H1 (cell line): ENCODE results near the gene NFKBIL1. TPM values are rescaled to one million over a fixed set of nuclear protein-coding genes. Genes with fewer than 3 reads are reported as not detected.

Source experiments
- CTCF ChIA-PET: fragments of 300-600 bp; sonication (Branson Sonifier 250); formaldehyde crosslinking; loops from one replicate; lab custom pipeline; 2021; ENCODE audit not compliant: partially characterized antibody; lab: Charles Lee
- POLR2A ChIA-PET: fragments of 300-600 bp; sonication (Branson Sonifier 250); formaldehyde crosslinking; loops from one replicate; lab custom pipeline; 2021; ENCODE audit warnings: inconsistent platforms; ENCODE audit not compliant: partially characterized antibody; lab: Charles Lee
- DNase-seq, 2 experiments: peaks; one replicate each; pipeline versions ENCODE4 v3.0.0 to v3.0.0-alpha.2; 2010 to 2022; ENCODE audit warnings: low spot score in 2 of 2, low read depth in 1 of 2, mixed read lengths in 1 of 2
- FAIRE-seq: peaks from 2 replicates; lab custom pipeline; 2011; peaks lifted over from hg19 to GRCh38; lab: Jason Lieb, UNC
- H2AFZ ChIP-seq: 2 replicates; pipeline ENCODE4 v1.8.1; 2012; ENCODE audit warnings: low read length, inconsistent platforms
- H2AK5ac ChIP-seq: 2 replicates; pipeline ENCODE4 v1.6.1; 2013; ENCODE audit warnings: low read depth, low read length
- H2BK120ac ChIP-seq: replicated peaks from 2 replicates; pipeline ENCODE3; 2013; ENCODE audit warnings: low read depth, low read length, inconsistent platforms
- H2BK12ac ChIP-seq: 2 replicates; pipeline ENCODE4 v1.6.1; 2013; ENCODE audit warnings: low read depth, low read length
- H2BK15ac ChIP-seq: 2 replicates; pipeline ENCODE4 v1.6.1; 2013; ENCODE audit warnings: low read length
- H2BK20ac ChIP-seq: 2 replicates; pipeline ENCODE4 v1.6.1; 2013; ENCODE audit warnings: low read length
- H2BK5ac ChIP-seq: 2 replicates; pipeline ENCODE4 v1.6.1; 2013; ENCODE audit warnings: low read depth, low read length
- H3K14ac ChIP-seq: 2 replicates; pipeline ENCODE4 v1.6.1; 2013; ENCODE audit warnings: inconsistent platforms; ENCODE audit not compliant: insufficient read length
- H3K18ac ChIP-seq: 2 replicates; pipeline ENCODE4 v1.6.1; 2013; ENCODE audit warnings: low read length; ENCODE audit errors: extremely low read depth
- H3K23ac ChIP-seq: 2 replicates; pipeline ENCODE4 v1.6.1; 2013; ENCODE audit warnings: inconsistent platforms; ENCODE audit not compliant: insufficient read length
- H3K23me2 ChIP-seq: 2 replicates; pipeline ENCODE4 v1.6.1; 2013; ENCODE audit warnings: low read depth, low read length
- H3K27ac ChIP-seq: 2 replicates; pipeline ENCODE4 v1.6.1; 2011; ENCODE audit warnings: low read depth, low read length, inconsistent platforms
- H3K27me3 ChIP-seq, 4 experiments: replicated peaks in 1 of 4; 1 replicate in 1 of 4; 2 replicates in 3 of 4; pipeline versions ENCODE4 v1.6.1 to v1.8.1; 2011 to 2013; ENCODE audit warnings: low read length in 3 of 4, mild to moderate bottlenecking in 3 of 4, inconsistent platforms in 2 of 4, mixed read lengths in 2 of 4, moderate library complexity in 1 of 4; ENCODE audit not compliant: control insufficient read depth in 3 of 4, insufficient read depth in 3 of 4; ENCODE audit errors: extremely low read depth in 1 of 4
- H3K36me3 ChIP-seq, 4 experiments: 2 replicates each; pipeline versions ENCODE4 v1.6.1 to v1.8.1; 2011 to 2013; ENCODE audit warnings: mild to moderate bottlenecking in 4 of 4, low read length in 3 of 4, moderate library complexity in 2 of 4, control low read depth in 1 of 4, inconsistent platforms in 1 of 4; ENCODE audit not compliant: insufficient read depth in 4 of 4, control insufficient read depth in 2 of 4
- H3K4ac ChIP-seq: replicated peaks from 2 replicates; pipeline ENCODE3; 2013; ENCODE audit warnings: low read length, low read depth, mixed read lengths, inconsistent platforms; ENCODE audit not compliant: insufficient read length
- H3K4me1 ChIP-seq, 4 experiments: replicated peaks in 1 of 4; 1 replicate in 1 of 4; 2 replicates in 3 of 4; pipeline versions ENCODE4 v1.6.1 to v1.8.1; 2011 to 2013; ENCODE audit warnings: low read length in 3 of 4, inconsistent platforms in 2 of 4, mixed read lengths in 1 of 4; ENCODE audit not compliant: insufficient read depth in 4 of 4, control insufficient read depth in 3 of 4
- H3K4me2 ChIP-seq, 2 experiments: 2 replicates each; pipeline versions ENCODE4 v1.6.1 to v1.8.1; 2011 to 2013; ENCODE audit warnings: low read depth in 2 of 2, low read length in 2 of 2, control low read depth in 1 of 2, inconsistent platforms in 1 of 2, mild to moderate bottlenecking in 1 of 2; ENCODE audit not compliant: insufficient read depth in 1 of 2
- H3K4me3 ChIP-seq, 4 experiments: fragments of 200-600, 300-600 bp in 1 of 4; sonication (generic), shearing (Covaris generic), sonication (Bioruptor Twin) in 1 of 4; 2 replicates each; pipeline versions ENCODE4 v1.5.1 to v1.8.1; 2011 to 2016; ENCODE audit warnings: low read length in 4 of 4, low read depth in 3 of 4, control low read depth in 2 of 4, inconsistent platforms in 2 of 4, mild to moderate bottlenecking in 2 of 4, mixed read lengths in 1 of 4, moderate library complexity in 1 of 4; ENCODE audit not compliant: insufficient read depth in 2 of 4; ENCODE audit errors: extremely low read depth in 1 of 4
- H3K56ac ChIP-seq: replicated peaks from 2 replicates; pipeline ENCODE3; 2013; ENCODE audit warnings: low read depth, mild to moderate bottlenecking, mixed read lengths, low read length, inconsistent platforms; ENCODE audit not compliant: insufficient read length
- H3K79me1 ChIP-seq: 2 replicates; pipeline ENCODE4 v1.6.1; 2013; ENCODE audit warnings: low read depth, low read length, control low read depth
- H3K79me2 ChIP-seq, 2 experiments: 2 replicates each; pipeline versions ENCODE4 v1.6.1 to v1.8.1; 2012 to 2013; ENCODE audit warnings: low read length in 2 of 2, mild to moderate bottlenecking in 2 of 2, inconsistent platforms in 1 of 2; ENCODE audit not compliant: insufficient read depth in 2 of 2, control insufficient read depth in 1 of 2
- H3K9ac ChIP-seq, 4 experiments: replicated peaks in 1 of 4; 1 replicate in 1 of 4; 2 replicates in 3 of 4; pipeline versions ENCODE4 v1.6.1 to v1.8.1; 2011 to 2013; ENCODE audit warnings: low read depth in 3 of 4, low read length in 3 of 4, control low read depth in 2 of 4, mild to moderate bottlenecking in 2 of 4, moderate library complexity in 2 of 4, inconsistent platforms in 1 of 4; ENCODE audit errors: extremely low read depth in 1 of 4
- H3K9me3 ChIP-seq, 2 experiments: 2 replicates each; pipeline versions ENCODE4 v1.6.1 to v1.8.1; 2012 to 2013; ENCODE audit warnings: mild to moderate bottlenecking in 2 of 2, moderate library complexity in 2 of 2, control low read depth in 1 of 2, inconsistent platforms in 1 of 2, low read depth in 1 of 2, low read length in 1 of 2, mixed read lengths in 1 of 2; ENCODE audit not compliant: insufficient read depth in 2 of 2
- H4K20me1 ChIP-seq, 2 experiments: replicated peaks in 1 of 2; 2 replicates each; pipeline versions ENCODE3 to v1.8.1; 2011 to 2013; ENCODE audit warnings: inconsistent platforms in 2 of 2, low read length in 2 of 2, mild to moderate bottlenecking in 1 of 2; ENCODE audit not compliant: insufficient read depth in 2 of 2, control insufficient read depth in 1 of 2
- H4K5ac ChIP-seq: 2 replicates; pipeline ENCODE4 v1.6.1; 2013; ENCODE audit warnings: low read length, low read depth, mixed read lengths, inconsistent platforms; ENCODE audit not compliant: insufficient read length
- H4K8ac ChIP-seq: 2 replicates; pipeline ENCODE4 v1.8.0; 2013; ENCODE audit warnings: mild to moderate bottlenecking, moderate library complexity, low read length, inconsistent platforms; ENCODE audit not compliant: insufficient read depth; ENCODE audit errors: extremely low read depth
- H4K91ac ChIP-seq: replicated peaks from 2 replicates; pipeline ENCODE3; 2013; ENCODE audit warnings: low read length, mixed read lengths, inconsistent platforms; ENCODE audit not compliant: insufficient read length
- ATF2 ChIP-seq: IDR thresholded peaks from 2 replicates; pipeline ENCODE4 v1.6.1; 2012; ENCODE audit warnings: low read length, inconsistent platforms
- CBX8 ChIP-seq: fragments of 300-800, 300-1000 bp; sonication (generic); IDR thresholded peaks from 2 replicates; pipeline ENCODE4 v1.7.1; 2016; ENCODE audit warnings: low read depth, low read length, borderline replicate concordance
- CEBPB ChIP-seq: IDR thresholded peaks from 2 replicates; pipeline ENCODE4 v1.6.1; 2012; ENCODE audit warnings: low read depth, low read length
- NRF1 ChIP-seq: IDR thresholded peaks from 2 replicates; pipeline ENCODE4 v1.6.1; 2011; ENCODE audit warnings: mild to moderate bottlenecking, low read depth, low read length, improper control_type of control experiment
- PHF8 ChIP-seq: fragments of 200-600 bp; sonication (generic); conservative IDR thresholded peaks from 2 replicates; pipeline ENCODE4 v1.7.1; 2012; ENCODE audit warnings: low read depth, mild to moderate bottlenecking, inconsistent platforms, low read length, moderate library complexity
- POU5F1 ChIP-seq: IDR thresholded peaks from 2 replicates; pipeline ENCODE4 v1.6.1; 2011; ENCODE audit warnings: low read depth, mild to moderate bottlenecking, low read length, moderate library complexity
- RNF2 ChIP-seq: fragments of 200-900, 300-1000 bp; sonication (generic); IDR thresholded peaks from 2 replicates; pipeline ENCODE4 v1.7.1; 2016; ENCODE audit warnings: borderline replicate concordance, low read depth, mild to moderate bottlenecking, antibody characterized with exemption, low read length; ENCODE audit not compliant: poor library complexity, severe bottlenecking; ENCODE audit errors: missing control alignments
- SAP30 ChIP-seq: fragments of 300-600 bp; sonication (generic); IDR thresholded peaks from 2 replicates; pipeline ENCODE4 v1.7.1; 2012; ENCODE audit warnings: low read length, moderate library complexity, mild to moderate bottlenecking, inconsistent platforms; ENCODE audit not compliant: insufficient read depth, insufficient replicate concordance
- SP1 ChIP-seq: IDR thresholded peaks from 2 replicates; pipeline ENCODE4 v1.6.1; 2011; ENCODE audit warnings: low read depth, low read length
- SUZ12 ChIP-seq: fragments of 200-600 bp; sonication (generic); IDR thresholded peaks from 2 replicates; pipeline ENCODE4 v1.6.1; 2012; ENCODE audit warnings: mild to moderate bottlenecking, inconsistent platforms, low read length, moderate library complexity, mixed read lengths
- TCF12 ChIP-seq: IDR thresholded peaks from 2 replicates; pipeline ENCODE4 v1.6.1; 2011; ENCODE audit warnings: low read depth, mild to moderate bottlenecking, low read length
- WGBS, 2 experiments: shearing (Covaris generic) in 1 of 2; methylation state at CpG; one replicate each; pipeline versions ENCODE4 v1.1.6 to v1.1.7; 2013 to 2015; ENCODE audit warnings: low lambda C conversion rate in 2 of 2, mixed read lengths in 2 of 2, inconsistent platforms in 1 of 2, low coverage in 1 of 2, missing lambda C conversion rate in 1 of 2; ENCODE audit not compliant: insufficient replicate concordance in 2 of 2, insufficient coverage in 1 of 2, insufficient read length in 1 of 2; ENCODE audit errors: extremely low coverage in 1 of 2, missing lambda C conversion rate in 1 of 2; 5-methylcytosine and 5-hydroxymethylcytosine counted together
- polyA plus RNA-seq, 7 experiments: library from polyadenylated mRNA; depleted of rRNA in 3 of 7; stranded (reverse) in 5 of 7; unstranded in 2 of 7; fragments of >200 nt in 5 of 7; fragments of 200-250 nt in 2 of 7; gene quantifications; 1 replicate in 5 of 7; 2 replicates in 1 of 7; 4 replicates in 1 of 7; pipeline versions ENCODE4 v1.2.1 to v1.2.3, GENCODE V29; 2011 to 2013; ENCODE audit warnings: missing spikeins in 2 of 7, mixed read lengths in 2 of 7
- total RNA-seq: library from RNA; stranded (reverse); fragmentation: NEBNext Ultra II Directional; extraction: Animal tissue kit (Norgen Biotek cat#: 25700); gene quantifications from 2 replicates; pipeline ENCODE4 v1.2.1, GENCODE V29; 2021

The NFKBIL1 gene
- total and polyA plus RNA-seq, 2 of the 8 experiments (the other 6 are each of a cell fraction or from before 2014, with no cell fraction given) = 7.5 to 11.2 TPM

GRCh38 chr6:31513456-31514165 is 33.8 kb upstream of the NFKBIL1 start:
- H4K91ac ChIP-seq = no peak overlapping the region
- no peak for DNase-seq
- H4K8ac ChIP-seq = no peak overlapping the region
- no peak overlapping the region for H2BK120ac ChIP-seq
- H3K9ac ChIP-seq = no peak overlapping the region
- ChIA-PET CTCF (no interaction called here), POLR2A (interaction anchor here (1.3 to 2.6 kb wide), 4 partner anchors 15 to 138 kb away, joined by 3 to 11 read pairs (median 4); partner anchors contain the start of gene MCCD1)
- H3K23me2 ChIP-seq = no peaks in the 10 kb centered on the region
- no peak overlapping the region for H3K27ac ChIP-seq
- H3K4ac ChIP-seq = no peak overlapping the region
- no peak overlapping the region for H4K5ac ChIP-seq
- no peak overlapping the region for H2BK5ac ChIP-seq
- H4K20me1 ChIP-seq = peaks cover 0 to 2% of the 10 kb centered on the region in 2 experiments
- H3K4me1 ChIP-seq = no peaks in the 10 kb centered on the region
- H3K4me2 ChIP-seq = no peak overlapping the region
- no peaks in the 10 kb centered on the region for H3K27me3 ChIP-seq
- no peak overlapping the region for H3K4me3 ChIP-seq
- H3K79me1 ChIP-seq = no peaks in the 10 kb centered on the region
- TF ChIP-seq SUZ12 = no peak
- no peak for TF ChIP-seq TCF12
- TF ChIP-seq POU5F1 = no peak
- no peak for TF ChIP-seq SP1
- TF ChIP-seq SAP30 = no peak
- no peak for TF ChIP-seq RNF2
- no peak for TF ChIP-seq CEBPB
- no peak for TF ChIP-seq PHF8
- no peak for TF ChIP-seq ATF2
- TF ChIP-seq CBX8 = no peak
- TF ChIP-seq NRF1 = no peak
- no peak overlapping the region for H3K56ac ChIP-seq
- FAIRE-seq = no peak
- no peaks in the 10 kb centered on the region for H3K79me2 ChIP-seq
- H2BK15ac ChIP-seq = no peak overlapping the region
- no peak overlapping the region for H2BK20ac ChIP-seq
- no peak overlapping the region for H3K18ac ChIP-seq
- H2BK12ac ChIP-seq = no peak overlapping the region
- H3K9me3 ChIP-seq = no peaks in the 10 kb centered on the region
- no peak overlapping the region for H3K14ac ChIP-seq
- no peak overlapping the region for H2AK5ac ChIP-seq
- H3K23ac ChIP-seq = no peak overlapping the region
- peaks cover 0 to 13% (median 6%) of the 10 kb centered on the region in 4 experiments; a peak in 6 of 8 replicates for H3K36me3 ChIP-seq
- WGBS, 2 experiments = 96% methylated on average over 4 of the region's 5 CpGs; no CpG with 5 or more reads in 1 of the 2 experiments
- no peak overlapping the region for H2AFZ ChIP-seq
